Measurements from ENCODE around the gene GARNL3. TPM values are rescaled to one million over a fixed set of nuclear protein-coding genes. Genes with fewer than 3 reads are reported as not detected.

GARNL3 gene
- total RNA-seq, 6 experiments from 2014 or later = 0.27 to 0.73 (median 0.57) TPM

- no peaks in the 10 kb centered on the region for H3K4me1 Mint-ChIP-seq (ENCODE audit: low read depth)
- 0 out of 2 replicates have a peak overlapping the region, but pooled peaks have one; percentile 27 for H3K27ac Mint-ChIP-seq
- peak; percentile 88 for DNase-seq
Measured at GRCh38 chr9:127244609-127245601, 19.7 kb upstream of the GARNL3 start.

GRCh38 chr9:127245637-127246164, 18.9 kb upstream of the GARNL3 start:
- Mint-ChIP-seq H3K27me3 (ENCODE audit: insufficient read depth) (peaks cover 7% of the 10 kb centered on the region), H3K27ac (no peak overlapping the region), H3K9me3 (no peaks in the 10 kb centered on the region), H3K4me3 (peak overlapping the region; percentile 92), H3K36me3 (ENCODE audit: low read depth) (no peaks in the 10 kb centered on the region), H3K4me1 (ENCODE audit: low read depth) (no peaks in the 10 kb centered on the region)
- no peak for TF ChIP-seq CTCF (IDR thresholded peaks at IDR 0.05)
- DNase-seq = no peak

More at GRCh38 chr9:127244609-127245601, 19.7 kb upstream of the GARNL3 start:
- TF ChIP-seq CTCF (IDR thresholded peaks at IDR 0.05) = no peak
- Mint-ChIP-seq H3K27me3 (ENCODE audit: insufficient read depth) (peaks cover 9% of the 10 kb centered on the region), H3K4me3 (peak overlapping the region; percentile 92), H3K9me3 (no peaks in the 10 kb centered on the region), H3K36me3 (ENCODE audit: low read depth) (no peaks in the 10 kb centered on the region)

- Mint-ChIP-seq H3K4me1 (ENCODE audit: low read depth) (no peaks in the 10 kb centered on the region), H3K27me3 (ENCODE audit: insufficient read depth) (peaks cover 7% of the 10 kb centered on the region), H3K9me3 (no peaks in the 10 kb centered on the region), H3K27ac (no peak overlapping the region), H3K4me3 (no peak overlapping the region), H3K36me3 (ENCODE audit: low read depth) (no peaks in the 10 kb centered on the region)
- TF ChIP-seq CTCF (IDR thresholded peaks at IDR 0.05) = no peak
- DNase-seq = no peak
Measured at GRCh38 chr9:127248241-127248640, 16.3 kb upstream of the GARNL3 start.

- no peak for DNase-seq
- no peak overlapping the region for H3K4me3 Mint-ChIP-seq
- no peak for TF ChIP-seq CTCF (IDR thresholded peaks at IDR 0.05)
- no peaks in the 10 kb centered on the region for H3K4me1 Mint-ChIP-seq (ENCODE audit: low read depth)
- H3K36me3 Mint-ChIP-seq (ENCODE audit: low read depth) = no peaks in the 10 kb centered on the region
- H3K9me3 Mint-ChIP-seq = no peaks in the 10 kb centered on the region
- peaks cover 16% of the 10 kb centered on the region for H3K27me3 Mint-ChIP-seq (ENCODE audit: insufficient read depth)
- H3K27ac Mint-ChIP-seq = no peak overlapping the region
Measured at GRCh38 chr9:127249877-127250276, 14.7 kb upstream of the GARNL3 start.

- no peak overlapping the region for H3K4me3 Mint-ChIP-seq
- no peaks in the 10 kb centered on the region for H3K36me3 Mint-ChIP-seq (ENCODE audit: low read depth)
- H3K27me3 Mint-ChIP-seq (ENCODE audit: insufficient read depth) = peaks cover 16% of the 10 kb centered on the region
- H3K27ac Mint-ChIP-seq = no peak overlapping the region
- TF ChIP-seq CTCF (IDR thresholded peaks at IDR 0.05) = no peak
- DNase-seq = no peak
- no peaks in the 10 kb centered on the region for H3K9me3 Mint-ChIP-seq
- H3K4me1 Mint-ChIP-seq (ENCODE audit: low read depth) = no peaks in the 10 kb centered on the region
Measured at GRCh38 chr9:127250896-127251391, 13.6 kb upstream of the GARNL3 start.

All from HFFc6 (cell line).